ENCODE measurements around the gene AASS. TPM values are rescaled to one million over a fixed set of nuclear protein-coding genes. Genes with fewer than 3 reads are reported as not detected.

Gene AASS
- total RNA-seq, 1 donor from 2014 or later, result 6.3 TPM

GRCh38 chr7:122056977-122057376, 87.1 kb downstream of the AASS start:
- no peak for DNase-seq
- Mint-ChIP-seq H3K9me3 (no peaks in the 10 kb centered on the region), H3K27ac (no peak overlapping the region), H3K4me3 (no peak overlapping the region), H3K4me1 (peaks cover 1% of the 10 kb centered on the region), H3K27me3 (no peaks in the 10 kb centered on the region), H3K36me3 (ENCODE audit: low read depth) (no peaks in the 10 kb centered on the region)
- ATAC-seq (ENCODE audit: low read depth), result no peak
- intact Hi-C loops (cut with micrococcal nuclease), result no loop called here
- POLR2A ChIA-PET, result no interaction called here
- CTCF ChIA-PET, result no interaction called here
- no peak for TF ChIP-seq CTCF (IDR thresholded peaks at IDR 0.05)

GRCh38 chr7:122055073-122055472, 89.0 kb downstream of the AASS start:
- DNase-seq, result no peak

GRCh38 chr7:122054393-122054792, 89.7 kb downstream of the AASS start:
- no peak for DNase-seq
- no peak overlapping the region for H3K4me3 Mint-ChIP-seq
- TF ChIP-seq CTCF (IDR thresholded peaks at IDR 0.05), result no peak
- no peaks in the 10 kb centered on the region for H3K9me3 Mint-ChIP-seq
- H3K4me1 Mint-ChIP-seq, result peaks cover 1% of the 10 kb centered on the region
- ATAC-seq (ENCODE audit: low read depth), result no peak
- no peaks in the 10 kb centered on the region for H3K27me3 Mint-ChIP-seq
- H3K27ac Mint-ChIP-seq, result no peak overlapping the region
- POLR2A ChIA-PET, result no interaction called here
- intact Hi-C loops (cut with micrococcal nuclease), result no loop called here
- CTCF ChIA-PET, result no interaction called here
- H3K36me3 Mint-ChIP-seq (ENCODE audit: low read depth), result no peaks in the 10 kb centered on the region

More at GRCh38 chr7:122055073-122055472, 89.0 kb downstream of the AASS start:
- Mint-ChIP-seq H3K27ac (no peak overlapping the region), H3K4me3 (no peak overlapping the region), H3K4me1 (peaks cover 1% of the 10 kb centered on the region), H3K27me3 (no peaks in the 10 kb centered on the region), H3K36me3 (ENCODE audit: low read depth) (no peaks in the 10 kb centered on the region), H3K9me3 (no peaks in the 10 kb centered on the region)
- no peak for TF ChIP-seq CTCF (IDR thresholded peaks at IDR 0.05)
- POLR2A ChIA-PET, result no interaction called here
- intact Hi-C loops (cut with micrococcal nuclease), result no loop called here
- ATAC-seq (ENCODE audit: low read depth), result no peak
- CTCF ChIA-PET, result no interaction called here

- TF ChIP-seq CTCF (IDR thresholded peaks at IDR 0.05), result no peak
- no peak overlapping the region for H3K27ac Mint-ChIP-seq
- H3K4me1 Mint-ChIP-seq, result no peaks in the 10 kb centered on the region
- no peaks in the 10 kb centered on the region for H3K36me3 Mint-ChIP-seq (ENCODE audit: low read depth)
- ATAC-seq (ENCODE audit: low read depth), result no peak
- intact Hi-C loops (cut with micrococcal nuclease), result no loop called here
- CTCF ChIA-PET, result no interaction called here
- no peaks in the 10 kb centered on the region for H3K9me3 Mint-ChIP-seq
- POLR2A ChIA-PET, result no interaction called here
- no peak overlapping the region for H3K4me3 Mint-ChIP-seq
- no peak for DNase-seq
- peaks cover 8% of the 10 kb centered on the region for H3K27me3 Mint-ChIP-seq
Measured at GRCh38 chr7:122046402-122046801, 97.6 kb downstream of the AASS start.

- H3K27me3 Mint-ChIP-seq, result peaks cover 2% of the 10 kb centered on the region
- no peak overlapping the region for H3K27ac Mint-ChIP-seq
- intact Hi-C loops (cut with micrococcal nuclease), result no loop called here
- ATAC-seq (ENCODE audit: low read depth), result no peak
- no peak for DNase-seq
- POLR2A ChIA-PET, result no interaction called here
- no peaks in the 10 kb centered on the region for H3K36me3 Mint-ChIP-seq (ENCODE audit: low read depth)
- CTCF ChIA-PET, result no interaction called here
- H3K9me3 Mint-ChIP-seq, result no peaks in the 10 kb centered on the region
- H3K4me3 Mint-ChIP-seq, result no peak overlapping the region
- H3K4me1 Mint-ChIP-seq, result no peaks in the 10 kb centered on the region
- TF ChIP-seq CTCF (IDR thresholded peaks at IDR 0.05), result no peak
Measured at GRCh38 chr7:122040147-122040546, 103.9 kb downstream of the AASS start.
